Coronary artery (tissue), 2 donors: ENCODE results near the gene SHLD1.

ENCODE experiments used
- DNase-seq: peaks from one replicate; pipeline ENCODE4 v3.0.0-alpha.2; 2017; ENCODE audit warnings: low spot score
- H3K27ac ChIP-seq, 2 donors: fragments of 200-600 bp; sonication (generic); one replicate each; pipeline ENCODE4 v1.5.1; 2016 to 2019
- H3K4me3 ChIP-seq: fragments of 200-600 bp; sonication (generic); 2 replicates; pipeline ENCODE4 v1.5.1; 2016; ENCODE audit warnings: mild to moderate bottlenecking, moderate library complexity
- TF ChIP-seq, protein P1 (sequence below): fragments of 200-600 bp; sonication (generic); IDR thresholded peaks from one replicate; pipeline ENCODE4 v1.5.1; 2019; ENCODE audit warnings: antibody characterized with exemption

The SHLD1 gene

DNA sequence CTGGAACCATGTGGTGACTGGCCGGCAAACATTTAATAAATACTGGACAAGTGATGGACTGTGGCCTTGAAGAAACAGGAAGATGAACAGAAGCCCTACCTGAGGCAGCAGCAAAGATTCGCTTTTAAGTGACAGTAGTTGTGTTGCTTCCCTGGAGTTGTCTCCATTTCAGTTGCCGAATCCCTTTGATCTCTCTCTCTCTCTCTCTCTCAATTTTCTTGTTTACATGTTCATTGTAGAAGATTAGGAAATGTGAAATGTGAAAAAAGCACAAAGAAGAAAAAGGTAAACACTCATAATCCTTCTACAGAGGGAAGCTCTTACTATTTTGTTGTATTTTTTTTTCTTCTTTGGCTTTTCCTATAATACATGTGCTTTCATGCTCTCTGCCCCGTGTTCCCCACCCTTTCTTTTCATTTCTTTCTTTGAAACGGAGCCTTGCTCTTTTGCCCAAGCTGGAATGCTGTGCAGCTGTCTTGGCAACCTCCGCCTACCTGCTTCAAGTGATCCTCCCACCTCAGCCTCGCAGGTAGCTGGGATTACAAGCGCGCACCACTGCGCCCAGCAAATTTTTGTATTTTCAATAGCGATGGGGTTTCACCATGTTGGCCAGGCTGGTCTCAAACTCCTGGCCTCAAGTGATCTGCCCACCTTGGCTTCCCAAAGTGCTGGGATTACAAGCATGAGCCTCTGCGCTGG, 81.5 kb downstream of the SHLD1 start:
- no peak for DNase-seq
- TF ChIP-seq, protein P1, sequence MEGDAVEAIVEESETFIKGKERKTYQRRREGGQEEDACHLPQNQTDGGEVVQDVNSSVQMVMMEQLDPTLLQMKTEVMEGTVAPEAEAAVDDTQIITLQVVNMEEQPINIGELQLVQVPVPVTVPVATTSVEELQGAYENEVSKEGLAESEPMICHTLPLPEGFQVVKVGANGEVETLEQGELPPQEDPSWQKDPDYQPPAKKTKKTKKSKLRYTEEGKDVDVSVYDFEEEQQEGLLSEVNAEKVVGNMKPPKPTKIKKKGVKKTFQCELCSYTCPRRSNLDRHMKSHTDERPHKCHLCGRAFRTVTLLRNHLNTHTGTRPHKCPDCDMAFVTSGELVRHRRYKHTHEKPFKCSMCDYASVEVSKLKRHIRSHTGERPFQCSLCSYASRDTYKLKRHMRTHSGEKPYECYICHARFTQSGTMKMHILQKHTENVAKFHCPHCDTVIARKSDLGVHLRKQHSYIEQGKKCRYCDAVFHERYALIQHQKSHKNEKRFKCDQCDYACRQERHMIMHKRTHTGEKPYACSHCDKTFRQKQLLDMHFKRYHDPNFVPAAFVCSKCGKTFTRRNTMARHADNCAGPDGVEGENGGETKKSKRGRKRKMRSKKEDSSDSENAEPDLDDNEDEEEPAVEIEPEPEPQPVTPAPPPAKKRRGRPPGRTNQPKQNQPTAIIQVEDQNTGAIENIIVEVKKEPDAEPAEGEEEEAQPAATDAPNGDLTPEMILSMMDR: no peak
- Histone ChIP-seq H3K27ac (no peak overlapping the region), H3K4me3 (no peak overlapping the region)

DNA sequence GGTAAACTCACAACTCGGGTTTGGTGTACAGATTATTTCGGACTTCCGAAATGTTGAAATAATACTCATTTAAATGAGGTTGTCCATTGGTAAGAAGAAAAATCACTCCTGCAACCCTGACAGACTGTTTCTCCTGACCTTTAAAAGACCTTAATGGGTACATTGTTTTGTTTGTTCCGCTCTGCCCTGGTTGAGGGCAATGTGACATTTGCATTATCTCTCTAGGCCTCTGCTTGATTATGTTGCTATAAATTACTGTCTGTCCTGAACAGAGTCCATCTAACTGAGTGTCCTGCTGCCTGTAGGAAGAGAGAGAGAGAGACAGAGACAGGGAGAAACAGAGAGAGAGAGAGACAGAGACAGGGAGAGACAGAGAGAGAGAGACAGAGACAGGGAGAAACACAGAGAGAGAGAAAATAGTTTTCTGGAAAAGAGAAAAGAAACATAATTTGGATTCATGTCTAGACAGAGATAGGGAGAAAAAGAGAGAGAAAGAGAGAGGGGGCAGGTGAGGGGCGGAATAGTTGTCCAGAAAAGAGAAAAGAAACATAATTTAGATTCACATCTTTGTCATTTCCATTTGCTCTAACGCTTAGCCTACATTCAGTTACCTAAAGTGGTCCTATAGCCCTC, 83.2 kb downstream of the SHLD1 start:
- H3K27ac ChIP-seq: no peak overlapping the region
- no peak for DNase-seq
- no peak overlapping the region for H3K4me3 ChIP-seq
- TF ChIP-seq, protein P1: no peak

DNA sequence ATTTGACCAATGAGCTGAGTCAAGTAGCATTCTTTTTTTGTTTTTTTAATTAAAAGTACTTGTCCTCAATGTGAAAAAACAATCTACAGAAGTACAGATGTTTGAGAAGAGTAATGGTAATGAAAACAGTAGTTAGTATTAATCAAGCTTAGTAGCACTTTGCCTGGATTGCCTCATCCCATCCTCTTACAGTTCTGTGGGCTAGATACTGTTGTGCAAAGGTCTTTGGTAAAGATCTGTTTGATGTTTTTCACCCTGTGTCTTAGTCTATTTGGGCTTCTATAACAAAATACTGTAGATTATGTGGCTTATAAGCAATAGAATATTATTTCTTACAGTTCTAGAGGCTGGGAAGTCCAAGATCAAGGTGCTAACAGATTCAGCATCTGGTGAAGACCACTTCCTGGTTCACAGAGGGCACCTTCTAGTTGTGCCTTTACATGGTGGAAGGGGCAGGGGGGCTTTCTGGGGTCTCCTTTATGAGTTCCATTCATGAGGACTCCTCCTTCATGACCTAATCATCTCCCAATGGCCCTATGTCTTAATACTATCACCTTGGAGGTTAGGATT, 84.3 kb downstream of the SHLD1 start:
- DNase-seq: no peak
- Histone ChIP-seq H3K4me3 (no peak overlapping the region), H3K27ac (no peak overlapping the region)
- TF ChIP-seq, protein P1: no peak

DNA sequence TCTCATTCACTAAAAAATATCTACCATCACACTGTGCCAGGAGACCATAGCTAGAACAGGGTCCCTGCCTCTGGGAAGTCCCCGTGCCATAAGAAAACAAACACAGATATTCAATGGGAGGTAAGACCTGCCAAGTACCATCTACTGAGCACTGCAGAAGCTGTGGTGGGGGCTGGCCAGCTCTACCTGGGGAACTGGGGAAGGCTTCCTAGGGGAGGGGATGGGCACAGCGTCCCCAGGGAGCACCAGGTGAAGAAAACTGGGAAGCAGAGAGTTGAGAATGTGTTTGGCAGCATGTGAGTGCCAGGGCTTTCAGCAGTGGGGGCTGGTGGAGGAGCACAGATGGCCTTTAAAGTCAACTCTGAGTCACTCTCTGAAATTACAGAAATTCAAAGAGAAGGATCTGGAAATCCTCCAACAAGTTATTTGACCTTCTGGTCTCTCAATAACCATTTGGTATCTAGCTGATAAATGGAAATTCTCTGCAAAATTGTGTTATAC, 85.2 kb downstream of the SHLD1 start:
- H3K27ac ChIP-seq: no peak overlapping the region
- no peak for DNase-seq

DNA sequence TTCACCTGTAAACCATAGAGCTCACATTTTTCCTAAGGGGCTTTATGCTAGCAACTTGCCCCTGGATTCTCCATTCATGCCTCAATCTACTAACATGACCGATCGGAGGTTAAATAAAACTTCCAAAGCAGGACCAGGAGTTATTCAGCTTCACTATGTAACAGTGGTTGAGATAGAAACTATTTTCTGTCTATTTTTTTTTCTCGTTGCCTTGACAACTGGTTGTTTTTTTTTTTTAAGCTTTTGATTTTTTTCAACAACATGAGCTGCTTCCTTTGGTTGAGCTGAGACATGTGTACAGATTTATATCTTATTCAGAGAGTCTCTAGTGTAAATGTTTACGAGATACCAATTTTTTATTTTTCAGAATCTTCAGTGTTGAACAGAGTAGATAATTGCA, 85.7 kb downstream of the SHLD1 start:
- Histone ChIP-seq H3K4me3 (no peak overlapping the region), H3K27ac (no peak overlapping the region)
- TF ChIP-seq, protein P1: no peak
- no peak for DNase-seq

More for the DNA sequence above, 85.2 kb downstream of the SHLD1 start:
- no peak overlapping the region for H3K4me3 ChIP-seq
- TF ChIP-seq, protein P1: no peak

DNA sequence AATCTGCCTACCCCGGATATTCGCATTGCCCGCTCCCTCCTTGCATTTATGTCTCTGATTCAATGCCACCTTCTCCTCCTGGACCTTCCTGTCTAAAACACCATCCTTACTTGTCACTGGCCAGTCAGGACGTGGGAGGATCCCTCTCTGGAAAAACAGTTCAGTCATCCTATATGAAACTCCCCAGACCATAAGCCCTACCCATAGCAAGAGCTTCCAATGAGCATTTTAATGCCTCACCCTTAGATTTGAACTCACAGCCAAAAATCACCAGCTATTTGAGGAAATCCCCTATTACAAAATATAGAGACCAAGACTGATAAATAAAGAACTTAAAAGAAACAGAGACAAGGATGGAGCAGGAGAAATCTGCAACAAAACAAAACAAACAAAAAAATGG, 86.4 kb downstream of the SHLD1 start:
- TF ChIP-seq, protein P1: no peak
- H3K27ac ChIP-seq: no peak overlapping the region
- no peak overlapping the region for H3K4me3 ChIP-seq
- no peak for DNase-seq
